ENCODE measurements around the gene RBM47.
A peak's percentile ranks its signal among the peaks of the same experiment; 100 is the strongest.
"Not testable (repeated sequence)": the region's sequence is repeated elsewhere in the genome, so short reads cannot be mapped to it uniquely, and the experiment has no call there.

The RBM47 gene

GRCh38 chr4:40562208-40562607 lies 67.5 kb downstream of the RBM47 start:
- no peak for DNase-seq (ENCODE audit: low spot score)

- not testable (repeated sequence) for DNase-seq (ENCODE audit: low spot score)
Observed at GRCh38 chr4:40561543-40562177, 68.0 kb downstream of the RBM47 start.

- no peak for DNase-seq (ENCODE audit: low spot score)
Observed at GRCh38 chr4:40559585-40560465, 69.8 kb downstream of the RBM47 start.

- no peak for DNase-seq (ENCODE audit: low spot score)
Observed at GRCh38 chr4:40557736-40558135, 71.9 kb downstream of the RBM47 start.

GRCh38 chr4:40555176-40555900 lies 74.3 kb downstream of the RBM47 start:
- DNase-seq (ENCODE audit: low spot score): no peak

GRCh38 chr4:40554641-40555040 lies 75.0 kb downstream of the RBM47 start:
- DNase-seq (ENCODE audit: low spot score): not testable (repeated sequence)

- DNase-seq (ENCODE audit: low spot score): no peak
Observed at GRCh38 chr4:40553995-40554394, 75.7 kb downstream of the RBM47 start.

GRCh38 chr4:40552536-40552935 lies 77.1 kb downstream of the RBM47 start:
- peak; percentile 53 for DNase-seq (ENCODE audit: low spot score)

- DNase-seq (ENCODE audit: low spot score): peak; percentile 83
Observed at GRCh38 chr4:40551568-40552136, 78.0 kb downstream of the RBM47 start.

- DNase-seq (ENCODE audit: low spot score): peak; percentile 87
Observed at GRCh38 chr4:40550948-40551462, 78.7 kb downstream of the RBM47 start.

GRCh38 chr4:40550196-40550595 lies 79.5 kb downstream of the RBM47 start:
- DNase-seq (ENCODE audit: low spot score): no peak

- peak; percentile 89 for DNase-seq (ENCODE audit: low spot score)
Observed at GRCh38 chr4:40548256-40548655, 81.4 kb downstream of the RBM47 start.

- no peak for DNase-seq (ENCODE audit: low spot score)
Observed at GRCh38 chr4:40547789-40548132, 81.9 kb downstream of the RBM47 start.

- no peak for DNase-seq (ENCODE audit: low spot score)
Observed at GRCh38 chr4:40546969-40547788, 82.5 kb downstream of the RBM47 start.

GRCh38 chr4:40546506-40546905 lies 83.2 kb downstream of the RBM47 start:
- DNase-seq (ENCODE audit: low spot score): no peak

GRCh38 chr4:40545487-40545886 lies 84.2 kb downstream of the RBM47 start:
- not testable (repeated sequence) for DNase-seq (ENCODE audit: low spot score)

- DNase-seq (ENCODE audit: low spot score): no peak
Observed at GRCh38 chr4:40544221-40544620, 85.4 kb downstream of the RBM47 start.

GRCh38 chr4:40540800-40541199 lies 88.9 kb downstream of the RBM47 start:
- no peak for DNase-seq (ENCODE audit: low spot score)

- DNase-seq (ENCODE audit: low spot score): no peak
Observed at GRCh38 chr4:40536032-40536431, 93.6 kb downstream of the RBM47 start.

- no peak for DNase-seq (ENCODE audit: low spot score)
Observed at GRCh38 chr4:40531636-40532023, 98.0 kb downstream of the RBM47 start.

- no peak for DNase-seq (ENCODE audit: low spot score)
Observed at GRCh38 chr4:40530961-40531635, 98.6 kb downstream of the RBM47 start.

All from kidney tubule cell (primary cell).